Measurements from ENCODE around the gene PRR35. TPM values are rescaled to one million over a fixed set of nuclear protein-coding genes. Genes with fewer than 3 reads are reported as not detected.

The PRR35 gene
- total and polyA plus RNA-seq, 2 experiments from 2014 or later, result not detected

DNA sequence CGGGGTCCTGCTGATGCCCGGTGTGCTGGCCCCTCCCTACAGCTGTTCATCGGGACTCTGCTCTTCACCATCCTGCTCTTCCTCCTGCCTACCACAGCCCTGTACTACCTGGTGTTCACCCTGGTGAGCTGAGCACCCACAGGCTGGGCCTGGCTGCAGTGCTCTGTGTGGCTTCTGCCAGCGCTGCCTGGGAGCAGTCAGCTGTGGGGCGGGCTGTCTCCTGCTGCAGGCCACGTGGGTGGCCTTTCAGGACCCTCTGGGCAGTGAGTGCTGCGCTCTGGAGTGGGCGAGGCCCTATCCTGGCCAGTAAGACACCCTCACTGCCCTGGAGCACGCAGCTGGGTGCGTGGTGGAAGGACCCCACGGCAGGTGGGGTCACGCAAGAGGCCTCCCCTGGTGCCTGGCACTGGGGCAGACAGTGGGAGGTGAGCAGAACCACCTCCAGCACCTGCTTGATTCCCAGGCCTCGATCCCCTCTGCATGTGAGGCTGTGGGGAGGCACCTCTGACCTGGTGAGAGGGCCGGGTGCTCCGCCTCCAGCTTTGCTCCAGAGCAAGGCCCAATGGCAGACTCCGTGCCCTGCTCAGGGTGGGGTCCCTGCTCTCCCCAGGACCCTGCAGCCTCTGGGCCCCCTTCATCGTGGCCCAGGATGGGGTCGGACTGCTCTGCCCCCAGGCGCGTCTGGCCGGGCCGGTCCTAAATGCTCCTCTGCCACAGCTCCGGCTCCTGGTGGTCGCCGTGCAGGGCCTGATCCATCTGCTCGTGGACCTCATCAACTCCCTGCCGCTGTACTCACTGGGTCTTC, 20.1 kb downstream of the PRR35 start:
- 90 to 91% methylated on average over 25 to 27 of the region's 27 CpGs for WGBS, 2 experiments (ENCODE audit: low coverage in 1 of 2, low lambda C conversion rate in 2 of 2, missing lambda C conversion rate in 2 of 2)
- no peak overlapping the region for H3K9ac ChIP-seq
- TF ChIP-seq EZH2 (IDR thresholded peaks at IDR 0.05; ENCODE audit: insufficient read depth, poor library complexity, severe bottlenecking) (no peak), EZH2phosphoT487 (IDR thresholded peaks at IDR 0.05; ENCODE audit: insufficient read depth, low read depth) (no peak)
- H4K20me1 ChIP-seq (ENCODE audit: insufficient read depth), result no peaks in the 10 kb centered on the region
- H2AFZ ChIP-seq, result no peak overlapping the region
- no peak overlapping the region for H3K4me3 ChIP-seq
- no peaks in the 10 kb centered on the region for H3K79me2 ChIP-seq (ENCODE audit: insufficient read depth)
- no peaks in the 10 kb centered on the region for H3K9me3 ChIP-seq (ENCODE audit: low read depth)
- no peaks in the 10 kb centered on the region for H3K36me3 ChIP-seq (ENCODE audit: low read depth)
- no peak overlapping the region for H3K4me2 ChIP-seq (ENCODE audit: unreplicated experiment)
- in situ Hi-C loops (cut with MboI), result no loop called here
- no peak for DNase-seq
- no peaks in the 10 kb centered on the region for H3F3A ChIP-seq (ENCODE audit: insufficient read depth)
- no peaks in the 10 kb centered on the region for H3K9me2 ChIP-seq (ENCODE audit: insufficient read depth)
- no peaks in the 10 kb centered on the region for H3K27me3 ChIP-seq (replicated peaks; ENCODE audit: insufficient read depth)
- no peak overlapping the region for H3K27ac ChIP-seq
- H3K4me1 ChIP-seq (ENCODE audit: insufficient read depth), result no peaks in the 10 kb centered on the region

DNA sequence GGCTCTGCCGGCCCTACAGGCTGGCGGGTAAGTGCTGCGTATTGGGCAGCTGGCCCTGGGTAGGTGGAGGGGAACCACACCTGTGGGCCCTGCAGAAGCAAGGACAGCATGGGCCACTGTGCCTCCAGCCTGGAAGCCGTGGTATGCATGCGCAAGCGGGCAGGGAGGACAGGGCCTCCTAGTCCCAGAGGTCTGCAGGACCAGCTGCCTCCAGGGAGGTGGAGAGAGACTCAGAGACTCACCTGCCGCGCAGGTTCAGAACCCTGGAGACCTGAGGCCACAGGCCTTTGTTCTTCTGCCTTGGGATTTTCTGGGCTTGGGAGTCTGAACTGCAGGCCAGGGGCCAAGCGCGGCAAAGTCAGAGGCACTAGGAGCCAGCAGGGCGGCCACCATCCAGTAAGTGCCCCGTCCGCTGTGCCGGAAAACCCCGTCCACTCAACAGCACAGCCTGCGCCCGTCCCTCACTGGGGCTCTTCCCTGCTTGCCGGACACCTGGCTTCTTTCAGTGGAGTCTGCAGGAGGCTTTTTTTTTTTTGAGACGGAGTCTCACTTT, 20.8 kb downstream of the PRR35 start:
- Histone ChIP-seq H3K27me3 (replicated peaks; ENCODE audit: insufficient read depth) (no peaks in the 10 kb centered on the region), H2AFZ (no peak overlapping the region), H3K9me2 (ENCODE audit: insufficient read depth) (no peaks in the 10 kb centered on the region), H3K9me3 (ENCODE audit: low read depth) (no peaks in the 10 kb centered on the region), H4K20me1 (ENCODE audit: insufficient read depth) (no peaks in the 10 kb centered on the region), H3K79me2 (ENCODE audit: insufficient read depth) (no peaks in the 10 kb centered on the region), H3K27ac (no peak overlapping the region), H3K9ac (no peak overlapping the region), H3F3A (ENCODE audit: insufficient read depth) (no peaks in the 10 kb centered on the region), H3K4me2 (ENCODE audit: unreplicated experiment) (no peak overlapping the region), H3K36me3 (ENCODE audit: low read depth) (no peaks in the 10 kb centered on the region), H3K4me1 (ENCODE audit: insufficient read depth) (no peaks in the 10 kb centered on the region), H3K4me3 (no peak overlapping the region)
- in situ Hi-C loops (cut with MboI), result no loop called here
- DNase-seq, result no peak
- TF ChIP-seq EZH2phosphoT487 (IDR thresholded peaks at IDR 0.05; ENCODE audit: insufficient read depth, low read depth), result no peak
- no peak for TF ChIP-seq EZH2 (IDR thresholded peaks at IDR 0.05; ENCODE audit: insufficient read depth, poor library complexity, severe bottlenecking)
- 97 to 98% methylated on average over 19 of the region's 19 CpGs for WGBS, 2 experiments (ENCODE audit: low coverage in 1 of 2, low lambda C conversion rate in 2 of 2, missing lambda C conversion rate in 2 of 2)

DNA sequence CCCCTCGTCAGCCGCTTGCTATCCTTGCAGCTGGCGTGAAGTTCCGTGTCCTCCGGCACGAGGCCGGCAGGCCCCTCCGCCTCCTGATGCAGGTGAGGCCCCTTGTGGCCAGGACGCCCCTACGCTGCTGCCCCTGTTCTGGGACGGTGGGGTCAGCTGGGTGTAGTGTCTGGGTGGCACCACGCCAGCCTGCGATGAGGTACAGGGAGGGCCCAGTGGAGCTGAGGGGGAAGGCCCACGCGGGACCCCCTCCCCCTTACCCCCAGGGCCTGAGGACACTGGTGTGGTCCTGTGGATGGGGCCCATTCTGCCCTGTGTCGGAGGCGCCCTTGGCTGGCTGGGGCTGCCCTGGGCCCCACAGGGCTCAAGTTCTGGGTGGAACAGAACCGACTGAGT, 22.0 kb downstream of the PRR35 start:
- H3K27ac ChIP-seq, result no peak overlapping the region
- TF ChIP-seq EZH2phosphoT487 (IDR thresholded peaks at IDR 0.05; ENCODE audit: insufficient read depth, low read depth), result no peak
- TF ChIP-seq EZH2 (IDR thresholded peaks at IDR 0.05; ENCODE audit: insufficient read depth, poor library complexity, severe bottlenecking), result no peak
- H3K79me2 ChIP-seq (ENCODE audit: insufficient read depth), result 0 out of 2 replicates have a peak, but pooled peaks cover under 1% of the 10 kb centered on the region
- no peaks in the 10 kb centered on the region for H3F3A ChIP-seq (ENCODE audit: insufficient read depth)
- H2AFZ ChIP-seq, result no peak overlapping the region
- no peaks in the 10 kb centered on the region for H3K36me3 ChIP-seq (ENCODE audit: low read depth)
- no peaks in the 10 kb centered on the region for H4K20me1 ChIP-seq (ENCODE audit: insufficient read depth)
- no peak overlapping the region for H3K9ac ChIP-seq
- in situ Hi-C loops (cut with MboI), result no loop called here
- no peak overlapping the region for H3K4me3 ChIP-seq
- H3K4me2 ChIP-seq (ENCODE audit: unreplicated experiment), result no peak overlapping the region
- no peaks in the 10 kb centered on the region for H3K9me2 ChIP-seq (ENCODE audit: insufficient read depth)
- H3K9me3 ChIP-seq (ENCODE audit: low read depth), result no peaks in the 10 kb centered on the region
- WGBS, 2 experiments (ENCODE audit: low coverage in 1 of 2, low lambda C conversion rate in 2 of 2, missing lambda C conversion rate in 2 of 2), result 86 to 90% methylated on average over 12 to 17 of the region's 18 CpGs
- H3K27me3 ChIP-seq (replicated peaks; ENCODE audit: insufficient read depth), result no peaks in the 10 kb centered on the region
- H3K4me1 ChIP-seq (ENCODE audit: insufficient read depth), result 0 out of 2 replicates have a peak, but pooled peaks cover 5% of the 10 kb centered on the region
- no peak for DNase-seq

DNA sequence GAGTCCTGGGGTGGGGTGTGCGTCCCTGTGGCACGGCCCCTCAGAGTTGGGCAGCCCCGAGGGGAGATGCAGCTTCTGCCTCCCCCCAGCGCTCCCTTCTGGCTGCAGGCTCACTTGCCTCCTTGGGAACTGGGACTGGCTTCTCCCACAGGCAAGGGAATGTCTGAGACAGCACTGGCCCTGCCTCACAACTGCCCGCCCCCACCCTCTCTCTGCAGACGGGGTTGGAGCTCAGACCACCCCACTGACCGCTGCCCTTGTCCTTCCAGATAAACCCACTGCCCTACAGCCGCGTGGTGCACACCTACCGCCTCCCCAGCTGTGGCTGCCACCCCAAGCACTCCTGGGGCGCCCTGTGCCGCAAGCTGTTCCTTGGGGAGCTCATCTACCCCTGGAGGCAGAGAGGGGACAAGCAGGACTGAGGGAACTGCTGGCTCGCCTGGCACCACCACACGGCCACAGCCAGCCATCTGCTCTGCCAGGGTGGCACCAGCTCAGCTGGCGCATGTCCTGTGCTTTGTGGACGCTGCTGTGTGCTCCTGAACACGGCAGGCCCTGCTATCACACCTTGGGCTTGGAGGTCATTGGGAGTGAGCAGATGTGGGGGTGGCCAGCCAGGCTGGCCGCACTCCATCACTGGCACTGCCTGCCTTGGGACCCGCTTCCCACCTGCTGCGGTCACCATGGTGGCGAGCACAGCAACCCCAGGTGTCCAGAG, 22.6 kb downstream of the PRR35 start:
- Histone ChIP-seq H2AFZ (no peak overlapping the region), H3K36me3 (ENCODE audit: low read depth) (no peaks in the 10 kb centered on the region), H3K9me2 (ENCODE audit: insufficient read depth) (no peaks in the 10 kb centered on the region), H3K9ac (no peak overlapping the region), H3K27me3 (replicated peaks; ENCODE audit: insufficient read depth) (no peaks in the 10 kb centered on the region), H3K79me2 (ENCODE audit: insufficient read depth) (peaks cover 6% of the 10 kb centered on the region), H3K4me3 (no peak overlapping the region), H3F3A (ENCODE audit: insufficient read depth) (no peaks in the 10 kb centered on the region; the same call in 1 of the 2 replicates), H3K4me2 (ENCODE audit: unreplicated experiment) (no peak overlapping the region), H3K4me1 (ENCODE audit: insufficient read depth) (0 out of 2 replicates have a peak, but pooled peaks cover 5% of the 10 kb centered on the region), H3K27ac (no peak overlapping the region), H3K9me3 (ENCODE audit: low read depth) (no peaks in the 10 kb centered on the region), H4K20me1 (ENCODE audit: insufficient read depth) (no peaks in the 10 kb centered on the region)
- TF ChIP-seq EZH2phosphoT487 (IDR thresholded peaks at IDR 0.05; ENCODE audit: insufficient read depth, low read depth), result no peak
- no peak for TF ChIP-seq EZH2 (IDR thresholded peaks at IDR 0.05; ENCODE audit: insufficient read depth, poor library complexity, severe bottlenecking)
- DNase-seq, result no peak
- in situ Hi-C loops (cut with MboI), result no loop called here
- WGBS, 2 experiments (ENCODE audit: low coverage in 1 of 2, low lambda C conversion rate in 2 of 2, missing lambda C conversion rate in 2 of 2), result 91 to 95% methylated on average over 18 to 21 of the region's 21 CpGs
